GM12892 (cell line): Measurements from ENCODE around the gene TEX35.
A peak's percentile ranks its signal among the peaks of the same experiment; 100 is the strongest.
"Not testable (repeated sequence)": the region's sequence is repeated elsewhere in the genome, so short reads cannot be mapped to it uniquely, and the experiment has no call there.

Experiments
- DNase-seq: peaks from one replicate; pipeline ENCODE4 v3.0.0; 2011; ENCODE audit not compliant: insufficient read length
- FAIRE-seq: peaks from 2 replicates; lab custom pipeline; 2011; peaks lifted over from hg19 to GRCh38; lab: Jason Lieb, UNC
- POLR2A ChIP-seq: IDR thresholded peaks from 2 replicates; pipeline ENCODE4 v1.6.1; 2011; ENCODE audit warnings: low read depth, low read length, control low read depth
- POLR2AphosphoS5 ChIP-seq: IDR thresholded peaks from 2 replicates; pipeline ENCODE4 v1.6.1; 2011; ENCODE audit warnings: low read depth, low read length, control low read depth
- TAF1 ChIP-seq: IDR thresholded peaks from 2 replicates; pipeline ENCODE4 v1.6.1; 2011; ENCODE audit warnings: low read depth, mild to moderate bottlenecking, control low read depth, low read length, borderline replicate concordance

TEX35 gene

GRCh38 chr1:178496410-178497135, 16.3 kb upstream of the TEX35 start, which contains the start of gene CLEC20A:
CLEC20A (minus strand) TSS chr1:178496964; CDS start chr1:178496939, 25 bp downstream.
- DNase-seq, result no peak
- FAIRE-seq, result no peak
- no peak for TF ChIP-seq TAF1
- TF ChIP-seq POLR2A, result no peak
- TF ChIP-seq POLR2AphosphoS5, result no peak

- no peak for DNase-seq
- FAIRE-seq, result no peak
- no peak for TF ChIP-seq POLR2A
Measured at GRCh38 chr1:178497903-178498478, 14.9 kb upstream of the TEX35 start.

GRCh38 chr1:178498896-178499675, 13.8 kb upstream of the TEX35 start:
- TF ChIP-seq TAF1, result no peak
- TF ChIP-seq POLR2AphosphoS5, result no peak
- no peak for TF ChIP-seq POLR2A
- FAIRE-seq, result no peak

GRCh38 chr1:178500091-178500770, 12.7 kb upstream of the TEX35 start:
- DNase-seq, result no peak
- TF ChIP-seq POLR2AphosphoS5 (no peak), TAF1 (no peak), POLR2A (no peak)
- no peak for FAIRE-seq

More at GRCh38 chr1:178498896-178499675, 13.8 kb upstream of the TEX35 start:
- DNase-seq, result no peak

GRCh38 chr1:178500936-178501554, 11.9 kb upstream of the TEX35 start:
- DNase-seq, result no peak
- TF ChIP-seq POLR2AphosphoS5 (no peak), TAF1 (no peak), POLR2A (no peak)
- FAIRE-seq, result no peak

- FAIRE-seq (no peak), DNase-seq (peak; percentile 69)
- no peak for TF ChIP-seq POLR2AphosphoS5
- no peak for TF ChIP-seq POLR2A
- TF ChIP-seq TAF1, result no peak
Measured at GRCh38 chr1:178501705-178502329, 11.1 kb upstream of the TEX35 start.

GRCh38 chr1:178502330-178502714, 10.6 kb upstream of the TEX35 start:
- TF ChIP-seq POLR2A (no peak), POLR2AphosphoS5 (no peak), TAF1 (no peak)
- DNase-seq, result no peak
- FAIRE-seq, result no peak

GRCh38 chr1:178502856-178503255, 10.1 kb upstream of the TEX35 start:
- no peak for FAIRE-seq
- DNase-seq, result no peak
- TF ChIP-seq POLR2AphosphoS5, result no peak

- DNase-seq, FAIRE-seq: not testable (repeated sequence)
Measured at GRCh38 chr1:178503316-178503715, 9.6 kb upstream of the TEX35 start.

- DNase-seq (no peak), FAIRE-seq (no peak)
- TF ChIP-seq POLR2AphosphoS5, result no peak
Measured at GRCh38 chr1:178503849-178504248, 9.1 kb upstream of the TEX35 start.

GRCh38 chr1:178504286-178504685, 8.6 kb upstream of the TEX35 start:
- no peak for TF ChIP-seq TAF1
- TF ChIP-seq POLR2AphosphoS5, result no peak
- no peak for TF ChIP-seq POLR2A
- DNase-seq, result no peak
- FAIRE-seq, result no peak
